HCT116 (cell line): ENCODE measurements around the gene CALD1. TPM values are rescaled to one million over a fixed set of nuclear protein-coding genes. Genes with fewer than 3 reads are reported as not detected.

ENCODE experiments used
- ATAC-seq: fragments of 200-7000 bp; cut with Tn5 transposase; 2 replicates; pipeline ENCODE4 v1.9.1; 2020; ENCODE audit warnings: mild to moderate bottlenecking, moderate library complexity
- BruUV-seq: library from RNA; stranded (reverse); fragments of 400-500 nt; replicated peaks from 2 replicates; lab custom pipeline; 2021; lab: Mats Ljungman, UMichigan
- CTCF ChIA-PET: fragments of 300-600 bp; sonication (Branson Sonifier 250); formaldehyde crosslinking; loops from one replicate; lab custom pipeline; 2021; ENCODE audit warnings: antibody characterized with exemption; lab: Charles Lee
- POLR2A ChIA-PET: fragments of 300-600, 350-600 bp; sonication (Branson Sonifier 250); formaldehyde crosslinking; loops from one replicate; lab custom pipeline; 2021; ENCODE audit warnings: antibody characterized with exemption; lab: Charles Lee
- RAD21 ChIA-PET, 2 experiments: fragments of 300-600 bp; sonication (Branson Sonifier 250); formaldehyde crosslinking; loops; one replicate each; lab custom pipeline; 2023; ENCODE audit warnings: low total read pairs in 2 of 2; ENCODE audit not compliant: uncharacterized antibody in 2 of 2, unreplicated experiment in 2 of 2, low non-redundant PET in 1 of 2; lab: Charles Lee
- DNase-seq: peaks from one replicate; pipeline ENCODE4 v3.0.0-alpha.2; 2010; ENCODE audit warnings: low read depth, low spot score
- H2AFZ ChIP-seq: fragments of 200-600 bp; shearing (Covaris generic), sonication (generic); 2 replicates; pipeline ENCODE4 v1.6.1; 2017; ENCODE audit warnings: low read depth, mixed run types, mixed read lengths, antibody characterized with exemption, low read length; ENCODE audit not compliant: poor library complexity, severe bottlenecking
- H3K27ac ChIP-seq: 2 replicates; pipeline ENCODE4 v1.5.1; 2012; ENCODE audit warnings: low read depth, low read length
- H3K27me3 ChIP-seq: fragments of 200-600 bp; sonication (generic); 2 replicates; pipeline ENCODE4 v1.6.1; 2016; ENCODE audit warnings: mixed run types, low read length, mixed read lengths; ENCODE audit not compliant: insufficient read depth
- H3K36me3 ChIP-seq, 2 experiments: fragments of 200-500 bp in 1 of 2; fragments of 200-600 bp in 1 of 2; sonication (Bioruptor generic) in 1 of 2; sonication (generic) in 1 of 2; 2 replicates each; pipeline versions ENCODE4 v1.5.1 to v1.6.1; 2014 to 2016; ENCODE audit warnings: low read length in 2 of 2, inconsistent platforms in 1 of 2, mixed read lengths in 1 of 2, mixed run types in 1 of 2; ENCODE audit not compliant: insufficient read depth in 2 of 2, control insufficient read depth in 1 of 2
- H3K4me1 ChIP-seq, 2 experiments: fragments of 200-600 bp in 1 of 2; sonication (generic) in 1 of 2; 2 replicates each; pipeline versions ENCODE4 v1.5.1 to v1.6.1; 2012 to 2017; ENCODE audit warnings: low read length in 2 of 2, inconsistent platforms in 1 of 2, mild to moderate bottlenecking in 1 of 2, mixed read lengths in 1 of 2, mixed run types in 1 of 2, moderate library complexity in 1 of 2; ENCODE audit not compliant: insufficient read depth in 2 of 2, control insufficient read depth in 1 of 2
- H3K4me2 ChIP-seq: fragments of 200-600 bp; sonication (generic); 2 replicates; pipeline ENCODE4 v1.6.1; 2017; ENCODE audit warnings: mixed run types, low read length, mixed read lengths
- H3K4me3 ChIP-seq, 2 experiments: fragments of 200-600 bp in 1 of 2; sonication (generic) in 1 of 2; replicated peaks in 1 of 2; 2 replicates each; pipeline ENCODE4 v1.5.1; 2011 to 2016; ENCODE audit warnings: low read length in 2 of 2, control low read depth in 1 of 2, low read depth in 1 of 2, mild to moderate bottlenecking in 1 of 2, mixed read lengths in 1 of 2, mixed run types in 1 of 2
- H3K79me2 ChIP-seq: fragments of 200-600 bp; sonication (generic); 2 replicates; pipeline ENCODE4 v1.6.1; 2017; ENCODE audit warnings: mild to moderate bottlenecking, mixed run types, low read length, moderate library complexity, mixed read lengths; ENCODE audit not compliant: insufficient read depth
- H3K9ac ChIP-seq: fragments of 200-600 bp; sonication (generic); 2 replicates; pipeline ENCODE4 v1.6.1; 2016; ENCODE audit warnings: low read length, mixed read lengths
- H3K9me2 ChIP-seq: fragments of 200-600 bp; sonication (generic), shearing (Covaris generic); 2 replicates; pipeline ENCODE4 v1.6.1; 2017; ENCODE audit warnings: mixed run types, mild to moderate bottlenecking, moderate library complexity; ENCODE audit not compliant: insufficient read depth
- H3K9me3 ChIP-seq, 2 experiments: fragments of 200-500 bp in 1 of 2; fragments of 200-600 bp in 1 of 2; sonication (Bioruptor generic) in 1 of 2; sonication (generic) in 1 of 2; 2 replicates each; pipeline ENCODE4 v1.6.1; 2014 to 2017; ENCODE audit warnings: low read length in 2 of 2, mixed read lengths in 2 of 2, inconsistent platforms in 1 of 2, low read depth in 1 of 2, mild to moderate bottlenecking in 1 of 2, mixed run types in 1 of 2, moderate library complexity in 1 of 2; ENCODE audit not compliant: control insufficient read depth in 1 of 2, insufficient read depth in 1 of 2
- H4K20me1 ChIP-seq: fragments of 200-600 bp; sonication (generic), shearing (Covaris generic); 2 replicates; pipeline ENCODE4 v1.6.1; 2017; ENCODE audit warnings: mixed run types, mild to moderate bottlenecking, moderate library complexity; ENCODE audit not compliant: insufficient read depth
- EZH2 ChIP-seq: fragments of 200-600 bp; sonication (generic); IDR thresholded peaks from 2 replicates; pipeline ENCODE4 v1.6.1; 2017; ENCODE audit warnings: antibody characterized with exemption, mixed run types
- EZH2phosphoT487 ChIP-seq: fragments of 200-600 bp; IDR thresholded peaks from 2 replicates; pipeline ENCODE4 v1.6.1; 2018; ENCODE audit warnings: antibody characterized with exemption, borderline replicate concordance
- FOSL1 ChIP-seq: IDR thresholded peaks from 2 replicates; pipeline ENCODE4 v1.6.1; 2012; ENCODE audit warnings: low read depth
- POLR2A ChIP-seq: IDR thresholded peaks from 2 replicates; pipeline ENCODE4 v1.7.0; 2011; ENCODE audit warnings: borderline replicate concordance; ENCODE audit not compliant: insufficient read depth, insufficient read length; ENCODE audit errors: extremely low read depth
- POLR2AphosphoS5 ChIP-seq: IDR thresholded peaks from 2 replicates; pipeline ENCODE4 v1.6.1; 2011; ENCODE audit warnings: mild to moderate bottlenecking, low read depth, low read length, moderate library complexity
- RAD21 ChIP-seq: IDR thresholded peaks from 2 replicates; pipeline ENCODE4 v1.6.1; 2012; ENCODE audit warnings: low read depth, mild to moderate bottlenecking
- SP1 ChIP-seq: IDR thresholded peaks from 2 replicates; pipeline ENCODE4 v1.6.1; 2012; ENCODE audit warnings: low read depth
- YY1 ChIP-seq: IDR thresholded peaks from 2 replicates; pipeline ENCODE4 v1.6.1; 2011; ENCODE audit warnings: low read length, low read depth, moderate library complexity, mild to moderate bottlenecking; ENCODE audit not compliant: insufficient replicate concordance; ENCODE audit errors: extremely low read depth
- intact Hi-C: fragments of 100-400 bp; cut with micrococcal nuclease; formaldehyde crosslinking; loops from 2 replicates; pipeline ENCODE4 v1.10.0; 2022
- total RNA-seq: library from RNA; stranded (reverse); gene quantifications from one replicate; pipeline ENCODE4 v1.2.1, GENCODE V29; 2021; ENCODE audit not compliant: unreplicated experiment
- TF ChIP-seq, protein P1 (sequence below): IDR thresholded peaks from 2 replicates; pipeline ENCODE4 v1.6.1; 2012
- TF ChIP-seq, protein P2 (sequence below), 3 experiments: fragments of 200-600 bp in 1 of 3; sonication (generic) in 1 of 3; IDR thresholded peaks in 2 of 3; conservative IDR thresholded peaks in 1 of 3; 2 replicates each; pipeline ENCODE4 v1.5.1; 2012 to 2017; ENCODE audit warnings: low read depth in 2 of 3, low read length in 2 of 3, antibody characterized with exemption in 1 of 3, borderline replicate concordance in 1 of 3, control low read depth in 1 of 3, mild to moderate bottlenecking in 1 of 3, mixed read lengths in 1 of 3, mixed run types in 1 of 3, moderate library complexity in 1 of 3; ENCODE audit not compliant: insufficient read depth in 1 of 3
- TF ChIP-seq, protein P3 (sequence below): IDR thresholded peaks from 2 replicates; pipeline ENCODE4 v1.6.1; 2012; ENCODE audit warnings: low read depth
- TF ChIP-seq, protein P4 (sequence below): IDR thresholded peaks from 2 replicates; pipeline ENCODE4 v1.6.1; 2012

CALD1 gene
- total RNA-seq, 1 experiment from 2014 or later, result 66.8 TPM

DNA sequence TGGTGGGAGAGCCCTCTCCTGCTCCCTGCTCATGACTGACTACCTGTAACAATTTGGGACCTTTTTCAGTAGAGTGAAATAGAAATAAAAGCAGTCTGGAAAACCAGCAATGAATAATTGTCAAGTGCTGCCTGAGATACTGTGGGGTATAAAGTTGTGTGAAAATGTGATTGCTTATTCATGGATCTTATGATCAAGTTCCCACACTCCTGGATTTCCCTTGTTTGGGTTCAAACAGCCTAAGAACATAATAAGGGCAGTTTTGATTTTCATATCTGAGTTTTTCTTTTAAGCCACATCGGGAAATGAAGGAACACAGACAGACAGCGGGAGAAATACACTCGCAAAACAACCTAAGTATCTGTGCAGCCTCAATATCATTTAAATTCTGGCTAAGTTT lies 52.9 kb downstream of the CALD1 start (continued):
- TF ChIP-seq POLR2AphosphoS5, result no peak
- TF ChIP-seq POLR2A, result no peak
- TF ChIP-seq EZH2phosphoT487, result no peak
- no peak for TF ChIP-seq FOSL1
- no peak for TF ChIP-seq YY1
- TF ChIP-seq, protein P1, sequence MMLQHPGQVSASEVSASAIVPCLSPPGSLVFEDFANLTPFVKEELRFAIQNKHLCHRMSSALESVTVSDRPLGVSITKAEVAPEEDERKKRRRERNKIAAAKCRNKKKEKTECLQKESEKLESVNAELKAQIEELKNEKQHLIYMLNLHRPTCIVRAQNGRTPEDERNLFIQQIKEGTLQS, result no peak
- TF ChIP-seq EZH2, result no peak
- no peak for TF ChIP-seq SP1

DNA sequence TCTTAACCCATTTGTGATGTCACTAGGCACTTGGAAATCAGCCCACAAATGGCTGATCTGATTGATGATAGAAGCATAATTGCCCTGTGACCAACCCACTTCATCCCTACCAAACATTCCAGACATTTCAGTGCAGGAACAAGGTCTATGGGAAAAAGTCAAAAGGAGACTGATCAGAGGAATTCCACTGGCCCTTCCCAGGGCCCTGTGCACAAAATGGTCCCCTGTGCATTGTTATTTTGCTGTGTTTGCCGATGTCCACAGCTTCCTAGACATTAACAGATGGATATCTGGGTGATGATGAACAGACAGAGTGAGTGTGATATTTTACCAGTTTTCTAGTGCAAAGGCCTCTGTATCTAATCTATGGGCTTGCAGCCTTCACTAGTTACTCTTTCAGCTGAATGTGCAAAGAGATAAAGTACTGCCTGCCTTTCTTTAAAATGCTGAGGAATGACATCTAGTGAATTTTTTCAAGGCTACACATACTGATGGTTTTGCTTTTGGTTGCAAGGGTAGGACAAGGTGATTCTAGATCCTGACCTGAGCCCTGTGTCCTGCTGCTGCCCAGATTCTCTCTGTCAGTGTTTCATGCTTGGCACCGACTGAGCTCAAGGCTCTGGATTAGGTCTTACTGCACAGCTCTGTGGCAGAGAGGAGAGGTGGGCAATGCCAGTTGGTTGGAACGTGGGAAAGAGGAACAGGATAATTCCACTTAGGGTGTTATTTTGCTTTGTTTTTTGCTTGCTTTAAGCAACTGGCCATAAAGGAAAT lies 55.4 kb downstream of the CALD1 start:
- Histone ChIP-seq H3K4me2 (no peak overlapping the region), H4K20me1 (no peaks in the 10 kb centered on the region), H3K79me2 (no peaks in the 10 kb centered on the region), H3K9ac (no peak overlapping the region), H3K9me2 (no peaks in the 10 kb centered on the region), H3K9me3 (no peaks in the 10 kb centered on the region), H3K27me3 (no peaks in the 10 kb centered on the region), H3K27ac (no peak overlapping the region), H3K4me3 (no peak overlapping the region), H3K4me1 (no peaks in the 10 kb centered on the region), H3K36me3 (no peaks in the 10 kb centered on the region), H2AFZ (no peak overlapping the region)
- TF ChIP-seq SP1 (no peak), RAD21 (no peak), EZH2 (no peak)
- TF ChIP-seq, protein P2, sequence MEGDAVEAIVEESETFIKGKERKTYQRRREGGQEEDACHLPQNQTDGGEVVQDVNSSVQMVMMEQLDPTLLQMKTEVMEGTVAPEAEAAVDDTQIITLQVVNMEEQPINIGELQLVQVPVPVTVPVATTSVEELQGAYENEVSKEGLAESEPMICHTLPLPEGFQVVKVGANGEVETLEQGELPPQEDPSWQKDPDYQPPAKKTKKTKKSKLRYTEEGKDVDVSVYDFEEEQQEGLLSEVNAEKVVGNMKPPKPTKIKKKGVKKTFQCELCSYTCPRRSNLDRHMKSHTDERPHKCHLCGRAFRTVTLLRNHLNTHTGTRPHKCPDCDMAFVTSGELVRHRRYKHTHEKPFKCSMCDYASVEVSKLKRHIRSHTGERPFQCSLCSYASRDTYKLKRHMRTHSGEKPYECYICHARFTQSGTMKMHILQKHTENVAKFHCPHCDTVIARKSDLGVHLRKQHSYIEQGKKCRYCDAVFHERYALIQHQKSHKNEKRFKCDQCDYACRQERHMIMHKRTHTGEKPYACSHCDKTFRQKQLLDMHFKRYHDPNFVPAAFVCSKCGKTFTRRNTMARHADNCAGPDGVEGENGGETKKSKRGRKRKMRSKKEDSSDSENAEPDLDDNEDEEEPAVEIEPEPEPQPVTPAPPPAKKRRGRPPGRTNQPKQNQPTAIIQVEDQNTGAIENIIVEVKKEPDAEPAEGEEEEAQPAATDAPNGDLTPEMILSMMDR (IDR thresholded peaks at IDR 0.05 in 2 of 3, conservative IDR thresholded peaks at IDR 0.05 in 1 of 3; ENCODE audit: borderline replicate concordance in 1 of 3, insufficient read depth in 1 of 3, low read depth in 2 of 3, low read length in 2 of 3), result no peak
- TF ChIP-seq, protein P3, sequence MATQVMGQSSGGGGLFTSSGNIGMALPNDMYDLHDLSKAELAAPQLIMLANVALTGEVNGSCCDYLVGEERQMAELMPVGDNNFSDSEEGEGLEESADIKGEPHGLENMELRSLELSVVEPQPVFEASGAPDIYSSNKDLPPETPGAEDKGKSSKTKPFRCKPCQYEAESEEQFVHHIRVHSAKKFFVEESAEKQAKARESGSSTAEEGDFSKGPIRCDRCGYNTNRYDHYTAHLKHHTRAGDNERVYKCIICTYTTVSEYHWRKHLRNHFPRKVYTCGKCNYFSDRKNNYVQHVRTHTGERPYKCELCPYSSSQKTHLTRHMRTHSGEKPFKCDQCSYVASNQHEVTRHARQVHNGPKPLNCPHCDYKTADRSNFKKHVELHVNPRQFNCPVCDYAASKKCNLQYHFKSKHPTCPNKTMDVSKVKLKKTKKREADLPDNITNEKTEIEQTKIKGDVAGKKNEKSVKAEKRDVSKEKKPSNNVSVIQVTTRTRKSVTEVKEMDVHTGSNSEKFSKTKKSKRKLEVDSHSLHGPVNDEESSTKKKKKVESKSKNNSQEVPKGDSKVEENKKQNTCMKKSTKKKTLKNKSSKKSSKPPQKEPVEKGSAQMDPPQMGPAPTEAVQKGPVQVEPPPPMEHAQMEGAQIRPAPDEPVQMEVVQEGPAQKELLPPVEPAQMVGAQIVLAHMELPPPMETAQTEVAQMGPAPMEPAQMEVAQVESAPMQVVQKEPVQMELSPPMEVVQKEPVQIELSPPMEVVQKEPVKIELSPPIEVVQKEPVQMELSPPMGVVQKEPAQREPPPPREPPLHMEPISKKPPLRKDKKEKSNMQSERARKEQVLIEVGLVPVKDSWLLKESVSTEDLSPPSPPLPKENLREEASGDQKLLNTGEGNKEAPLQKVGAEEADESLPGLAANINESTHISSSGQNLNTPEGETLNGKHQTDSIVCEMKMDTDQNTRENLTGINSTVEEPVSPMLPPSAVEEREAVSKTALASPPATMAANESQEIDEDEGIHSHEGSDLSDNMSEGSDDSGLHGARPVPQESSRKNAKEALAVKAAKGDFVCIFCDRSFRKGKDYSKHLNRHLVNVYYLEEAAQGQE, result no peak
- TF ChIP-seq, protein P4, sequence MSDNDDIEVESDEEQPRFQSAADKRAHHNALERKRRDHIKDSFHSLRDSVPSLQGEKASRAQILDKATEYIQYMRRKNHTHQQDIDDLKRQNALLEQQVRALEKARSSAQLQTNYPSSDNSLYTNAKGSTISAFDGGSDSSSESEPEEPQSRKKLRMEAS, result no peak
- DNase-seq (no peak), ATAC-seq (no peak)
- POLR2A ChIA-PET, result no interaction called here
- no TSS peak for BruUV-seq
- CTCF ChIA-PET, result no interaction called here
- intact Hi-C loops, result no loop called here
- RAD21 ChIA-PET, result no interaction called here
